GM12878 (cell line): ENCODE data around the gene SYN1. TPM values are rescaled to one million over a fixed set of nuclear protein-coding genes. Genes with fewer than 3 reads are reported as not detected.

Experiments used
- ATAC-seq: fragments of 200-7000 bp; cut with Tn5 transposase; 3 replicates; pipeline ENCODE4 v1.9.1; 2020; ENCODE audit warnings: mild to moderate bottlenecking, moderate library complexity
- BruUV-seq: library from RNA; stranded (reverse); fragments of 400-500 nt; replicated peaks from 2 replicates; lab custom pipeline; 2021; lab: Mats Ljungman, UMichigan
- CTCF ChIA-PET: fragments of 300-600 bp; sonication (Branson Sonifier 250); formaldehyde crosslinking; extraction: SDS; loops from one replicate; lab custom pipeline; 2021; ENCODE audit warnings: inconsistent platforms; lab: Yijun Ruan, JAX
- POLR2A ChIA-PET: fragments of 350-600 bp; formaldehyde crosslinking; extraction: SDS; loops from one replicate; lab custom pipeline; 2021; ENCODE audit warnings: inconsistent platforms; lab: Charles Lee
- RAD21 ChIA-PET: fragments of 300-600 bp; sonication (Branson Sonifier 250); formaldehyde crosslinking; loops from one replicate; lab custom pipeline; 2023; ENCODE audit warnings: antibody characterized with exemption; ENCODE audit not compliant: unreplicated experiment; lab: Charles Lee
- SMC1A ChIA-PET: fragments of 300-600 bp; sonication (Branson Sonifier 250); formaldehyde crosslinking; loops from one replicate; lab custom pipeline; 2023; ENCODE audit not compliant: unreplicated experiment, uncharacterized antibody; lab: Charles Lee
- DNase-seq: peaks from one replicate; pipeline ENCODE4 v3.0.0-alpha.2; 2011; ENCODE audit warnings: low read depth, low spot score
- FAIRE-seq: peaks from 3 replicates; lab custom pipeline; 2011; peaks lifted over from hg19 to GRCh38; lab: Jason Lieb, UNC
- H2AFZ ChIP-seq: 2 replicates; pipeline ENCODE4 v1.6.0; 2011; ENCODE audit warnings: low read depth, low read length, control low read depth; ENCODE audit not compliant: control insufficient read depth
- H3K27ac ChIP-seq: 2 replicates; pipeline ENCODE4 v1.5.1; 2011; ENCODE audit warnings: control low read depth; ENCODE audit not compliant: control insufficient read depth, insufficient read depth
- H3K27me3 ChIP-seq, 2 experiments: replicated peaks in 1 of 2; 2 replicates each; pipeline versions ENCODE4 v1.6.0 to v1.6.1; 2011; ENCODE audit warnings: low read length in 1 of 2; ENCODE audit not compliant: control insufficient read depth in 2 of 2, insufficient read depth in 2 of 2
- H3K36me3 ChIP-seq, 2 experiments: 2 replicates each; pipeline ENCODE4 v1.5.1; 2011; ENCODE audit warnings: low read length in 1 of 2; ENCODE audit not compliant: control insufficient read depth in 2 of 2, insufficient read depth in 2 of 2
- H3K4me1 ChIP-seq: 2 replicates; pipeline ENCODE4 v1.6.1; 2011; ENCODE audit warnings: mild to moderate bottlenecking, low read length, moderate library complexity, mixed read lengths; ENCODE audit not compliant: control insufficient read depth, insufficient read depth
- H3K4me2 ChIP-seq: 2 replicates; pipeline ENCODE4 v1.6.0; 2011; ENCODE audit warnings: control low read depth; ENCODE audit not compliant: control insufficient read depth, insufficient read depth
- H3K4me3 ChIP-seq: fragments of 200-600 bp; sonication (generic); 2 replicates; pipeline ENCODE4 v1.5.1; 2016
- H3K79me2 ChIP-seq: 2 replicates; pipeline ENCODE4 v1.6.0; 2011; ENCODE audit warnings: low read length; ENCODE audit not compliant: control insufficient read depth, insufficient read depth
- H3K9ac ChIP-seq: 2 replicates; pipeline ENCODE4 v1.8.0; 2011; ENCODE audit warnings: low read length, control low read depth, mixed read lengths; ENCODE audit not compliant: control insufficient read depth, insufficient read depth
- H3K9me3 ChIP-seq: replicated peaks from 3 replicates; pipeline ENCODE4 v1.5.1; 2011; ENCODE audit warnings: mild to moderate bottlenecking, low read length; ENCODE audit not compliant: control insufficient read depth, insufficient read depth
- H4K20me1 ChIP-seq: 2 replicates; pipeline ENCODE4 v1.6.0; 2011; ENCODE audit not compliant: control insufficient read depth, insufficient read depth
- CHD2 ChIP-seq: IDR thresholded peaks from 2 replicates; pipeline ENCODE4 v1.6.1; 2011; ENCODE audit warnings: low read depth, low read length, improper control_type of control experiment, borderline replicate concordance
- EGR1 ChIP-seq, 2 experiments: IDR thresholded peaks; 1 replicate in 1 of 2; 2 replicates in 1 of 2; pipeline ENCODE4 v1.6.1; 2011 to 2012; ENCODE audit warnings: low read depth in 2 of 2, low read length in 2 of 2, borderline replicate concordance in 1 of 2, mild to moderate bottlenecking in 1 of 2, moderate library complexity in 1 of 2
- IRF4 ChIP-seq: IDR thresholded peaks from 2 replicates; pipeline ENCODE4 v1.6.1; 2011; ENCODE audit warnings: low read depth, low read length
- SPI1 ChIP-seq: IDR thresholded peaks from 2 replicates; pipeline ENCODE4 v1.6.1; 2011; ENCODE audit warnings: low read depth, mild to moderate bottlenecking, low read length, moderate library complexity, borderline replicate concordance; ENCODE audit not compliant: insufficient read depth
- WGBS: methylation state at CpG from one replicate; pipeline ENCODE4 v1.1.6; 2016; ENCODE audit warnings: low lambda C conversion rate; ENCODE audit not compliant: insufficient replicate concordance, insufficient coverage; ENCODE audit errors: missing lambda C conversion rate; 5-methylcytosine and 5-hydroxymethylcytosine counted together
- in situ Hi-C: fragments of 300-500 bp; cut with MboI; formaldehyde crosslinking; loops from 9 replicates; pipeline ENCODE4 v1.14.3; 2018; ENCODE audit warnings: mixed read lengths
- intact Hi-C: fragments of 100-400 bp; cut with micrococcal nuclease; formaldehyde crosslinking; loops from one replicate; pipeline ENCODE4 v1.14.2; 2022; ENCODE audit not compliant: unreplicated experiment
- polyA plus RNA-seq, 11 experiments: library from polyadenylated mRNA; depleted of rRNA in 4 of 11; unstranded in 6 of 11; stranded (reverse) in 5 of 11; fragments of >200 nt; fragmentation: Nextera tagmentation in 4 of 11; fragmentation: Illumina TruSeq in 1 of 11; extraction: Ambion mirVana in 4 of 11; extraction: Trizol in 1 of 11; gene quantifications; 1 replicate in 1 of 11; 2 replicates in 10 of 11; pipeline versions ENCODE4 v1.2.1 to v1.2.3, GENCODE V29; 2011 to 2016; ENCODE audit warnings: inconsistent platforms in 2 of 11, missing spikeins in 2 of 11, low read depth in 1 of 11
- total RNA-seq, 4 experiments: library from RNA; depleted of rRNA in 3 of 4; stranded (reverse); fragments of >200 nt in 3 of 4; fragmentation: Illumina TruSeq in 1 of 4; extraction: Trizol in 1 of 4; gene quantifications; 2 replicates each; pipeline versions ENCODE4 v1.2.1 to v1.2.3, GENCODE V29; 2013 to 2021

SYN1 gene
- total and polyA plus RNA-seq, 10 of the 15 experiments (the other 5 are each of a cell fraction or from before 2014, with no cell fraction given): 0.09 to 0.57 (median 0.16) TPM; not detected in 3

- Histone ChIP-seq H3K36me3 (no peaks in the 10 kb centered on the region), H3K9me3 (no peaks in the 10 kb centered on the region; the same call in 2 of the 3 replicates), H3K27me3 (no peaks in the 10 kb centered on the region), H3K27ac (peak overlapping the region; percentile 10; the same call in 1 of the 2 replicates), H3K4me1 (no peaks in the 10 kb centered on the region), H3K4me2 (peak overlapping the region; percentile 82), H4K20me1 (no peaks in the 10 kb centered on the region), H3K4me3 (peak overlapping the region; percentile 50), H2AFZ (peak overlapping the region; percentile 75), H3K9ac (peak overlapping the region; percentile 27; the same call in 1 of the 2 replicates), H3K79me2 (no peaks in the 10 kb centered on the region)
- BruUV-seq: no TSS peak
- ChIA-PET RAD21 (interaction anchor here (0.6 to 2.1 kb wide), 13 partner anchors 8 to 333 kb away, joined by 3 to 25 read pairs (median 4); no protein-coding TSS in a partner anchor), SMC1A (interaction anchor here (1.0 to 5.8 kb wide), 6 partner anchors 18 to 493 kb away, joined by 3 to 52 read pairs (median 4); no protein-coding TSS in a partner anchor), CTCF (interaction anchor here (0.7 to 12.6 kb wide), 15 partner anchors 10 to 430 kb away, joined by 3 to 178 read pairs (median 4); partner anchors contain the start of gene ZNF41), POLR2A (interaction anchor here (0.8 kb wide), 1 partner anchor 10 kb away, joined by 4 read pairs; no protein-coding TSS in a partner anchor)
- intact Hi-C loops: loop anchor here (1.0 to 5.0 kb wide), 2 partner anchors 26 to 141 kb away; no protein-coding TSS in a partner anchor
- in situ Hi-C loops: loop anchor here (5.0 kb wide), 1 partner anchor 326 kb away; no protein-coding TSS in a partner anchor
- DNase-seq: no peak
- FAIRE-seq: no peak
- peak; percentile 57 for ATAC-seq
- TF ChIP-seq EGR1 (IDR thresholded peaks at IDR 0.05; ENCODE audit: borderline replicate concordance in 1 of 2, low read depth in 2 of 2, low read length in 2 of 2) (no peak), CHD2 (no peak), SPI1 (0 out of 2 replicates have a peak, but pooled peaks have one; percentile 9), IRF4 (no peak)
- WGBS: 36% methylated on average over 24 of the region's 34 CpGs
Observed at GRCh38 chrX:47523713-47524166, 95.9 kb downstream of the SYN1 start.
